ENCODE measurements around the gene CAPN6.

GRCh38 chrX:111284631-111285293 is 14.5 kb upstream of the CAPN6 start:
- TF ChIP-seq, protein P1, sequence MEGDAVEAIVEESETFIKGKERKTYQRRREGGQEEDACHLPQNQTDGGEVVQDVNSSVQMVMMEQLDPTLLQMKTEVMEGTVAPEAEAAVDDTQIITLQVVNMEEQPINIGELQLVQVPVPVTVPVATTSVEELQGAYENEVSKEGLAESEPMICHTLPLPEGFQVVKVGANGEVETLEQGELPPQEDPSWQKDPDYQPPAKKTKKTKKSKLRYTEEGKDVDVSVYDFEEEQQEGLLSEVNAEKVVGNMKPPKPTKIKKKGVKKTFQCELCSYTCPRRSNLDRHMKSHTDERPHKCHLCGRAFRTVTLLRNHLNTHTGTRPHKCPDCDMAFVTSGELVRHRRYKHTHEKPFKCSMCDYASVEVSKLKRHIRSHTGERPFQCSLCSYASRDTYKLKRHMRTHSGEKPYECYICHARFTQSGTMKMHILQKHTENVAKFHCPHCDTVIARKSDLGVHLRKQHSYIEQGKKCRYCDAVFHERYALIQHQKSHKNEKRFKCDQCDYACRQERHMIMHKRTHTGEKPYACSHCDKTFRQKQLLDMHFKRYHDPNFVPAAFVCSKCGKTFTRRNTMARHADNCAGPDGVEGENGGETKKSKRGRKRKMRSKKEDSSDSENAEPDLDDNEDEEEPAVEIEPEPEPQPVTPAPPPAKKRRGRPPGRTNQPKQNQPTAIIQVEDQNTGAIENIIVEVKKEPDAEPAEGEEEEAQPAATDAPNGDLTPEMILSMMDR (IDR thresholded peaks at IDR 0.05; ENCODE audit: extremely low read depth in 1 of 2, insufficient read depth in 1 of 2, low read depth in 1 of 2, low read length in 2 of 2) = no peak
- TF ChIP-seq EZH2 (IDR thresholded peaks at IDR 0.05; ENCODE audit: borderline replicate concordance, low read depth, low read length, severe bottlenecking) (no peak), POLR2AphosphoS5 (IDR thresholded peaks at IDR 0.05; ENCODE audit: insufficient read depth, low read depth, low read length) (no peak), GATA2 (IDR thresholded peaks at IDR 0.05; ENCODE audit: insufficient read depth, insufficient read length, low read depth, low read length) (no peak)

All from endothelial cell of umbilical vein (primary cell).